Neural progenitor cell (in vitro differentiated cells): Measurements from ENCODE around the gene CHRNA4. TPM values are rescaled to one million over a fixed set of nuclear protein-coding genes. Genes with fewer than 3 reads are reported as not detected.
A peak's percentile ranks its signal among the peaks of the same experiment; 100 is the strongest.

ENCODE experiments used
- DNase-seq: peaks from one replicate; pipeline ENCODE4 v3.0.0-alpha.2; 2016; ENCODE audit warnings: low spot score
- H2AFZ ChIP-seq: fragments of 200-600 bp; sonication (generic); replicated peaks from 2 replicates; pipeline ENCODE4 v1.6.1; 2016; ENCODE audit warnings: antibody characterized with exemption
- H3F3A ChIP-seq: fragments of 200-600 bp; sonication (generic); 2 replicates; pipeline ENCODE4 v1.6.1; 2016; ENCODE audit warnings: antibody characterized with exemption, low read depth
- H3K27ac ChIP-seq: fragments of 200-600 bp; sonication (generic); 2 replicates; pipeline ENCODE4 v1.5.1; 2016; ENCODE audit warnings: mild to moderate bottlenecking
- H3K27me3 ChIP-seq: fragments of 200-600 bp; sonication (generic); 2 replicates; pipeline ENCODE4 v1.6.1; 2016; ENCODE audit warnings: mild to moderate bottlenecking, moderate library complexity
- H3K36me3 ChIP-seq: fragments of 200-600 bp; sonication (generic); 2 replicates; pipeline ENCODE4 v1.5.1; 2016
- H3K4me1 ChIP-seq: fragments of 200-600 bp; sonication (generic); 2 replicates; pipeline ENCODE4 v1.6.1; 2016; ENCODE audit warnings: mixed run types
- H3K4me2 ChIP-seq: fragments of 200-600 bp; sonication (generic); 2 replicates; pipeline ENCODE4 v1.6.1; 2016
- H3K4me3 ChIP-seq: fragments of 200-600 bp; sonication (generic); 2 replicates; pipeline ENCODE4 v1.5.1; 2016
- H3K79me2 ChIP-seq: fragments of 200-600 bp; sonication (generic); 2 replicates; pipeline ENCODE4 v1.6.1; 2016; ENCODE audit warnings: low read depth
- H3K9ac ChIP-seq: fragments of 200-600 bp; sonication (generic); 2 replicates; pipeline ENCODE4 v1.6.1; 2016
- H3K9me3 ChIP-seq: fragments of 200-600 bp; sonication (generic); 2 replicates; pipeline ENCODE4 v1.5.1; 2016; ENCODE audit warnings: low read depth
- H4K20me1 ChIP-seq: fragments of 200-600 bp; sonication (generic); 2 replicates; pipeline ENCODE4 v1.6.1; 2016; ENCODE audit warnings: low read depth
- H3K27ac Mint-ChIP-seq: 3 replicates; pipeline ENCODE4 v1.8.0; 2021; ENCODE audit warnings: mixed read lengths
- H3K27me3 Mint-ChIP-seq: 2 replicates; pipeline ENCODE4 v1.8.0; 2022; ENCODE audit warnings: low read depth, mild to moderate bottlenecking, inconsistent platforms, moderate library complexity, mixed read lengths; ENCODE audit not compliant: insufficient read depth
- H3K36me3 Mint-ChIP-seq: 3 replicates; pipeline ENCODE4 v1.8.0; 2021; ENCODE audit warnings: mixed read lengths
- H3K4me1 Mint-ChIP-seq: 3 replicates; pipeline ENCODE4 v1.8.0; 2021; ENCODE audit warnings: mixed read lengths
- H3K4me3 Mint-ChIP-seq: 3 replicates; pipeline ENCODE4 v1.8.0; 2021; ENCODE audit warnings: mild to moderate bottlenecking, moderate library complexity, mixed read lengths
- H3K9me3 Mint-ChIP-seq: 3 replicates; pipeline ENCODE4 v1.8.0; 2020; ENCODE audit warnings: mixed read lengths
- CTCF ChIP-seq: fragments of 200-600 bp; sonication (generic); IDR thresholded peaks from 2 replicates; pipeline ENCODE4 v1.5.1; 2017; ENCODE audit warnings: antibody characterized with exemption, mild to moderate bottlenecking
- EZH2 ChIP-seq: fragments of 200-600 bp; sonication (generic); IDR thresholded peaks from 2 replicates; pipeline ENCODE4 v1.6.1; 2017; ENCODE audit warnings: antibody characterized with exemption, mild to moderate bottlenecking, moderate library complexity
- EZH2phosphoT487 ChIP-seq: fragments of 200-600 bp; sonication (generic); IDR thresholded peaks from 2 replicates; pipeline ENCODE4 v1.6.1; 2017; ENCODE audit warnings: antibody characterized with exemption
- total RNA-seq: library from RNA; depleted of rRNA; stranded (reverse); fragments of >200 nt; gene quantifications from 2 replicates; pipeline ENCODE4 v1.2.3, GENCODE V29; 2015; ENCODE audit warnings: low replicate concordance

CHRNA4 gene
- total RNA-seq, 1 donor from 2014 or later: not detected

GRCh38 chr20:63371291-63371865, 10.2 kb upstream of the CHRNA4 start:
- H2AFZ ChIP-seq: no peak overlapping the region
- peaks cover 18% of the 10 kb centered on the region for H3K27me3 Mint-ChIP-seq

GRCh38 chr20:63370618-63371187, 9.6 kb upstream of the CHRNA4 start:
- no peak for TF ChIP-seq EZH2phosphoT487
- no peak for TF ChIP-seq CTCF
- no peak for TF ChIP-seq EZH2
- H3K27ac ChIP-seq: no peak overlapping the region

More at GRCh38 chr20:63371291-63371865, 10.2 kb upstream of the CHRNA4 start:
- no peak overlapping the region for H3K4me3 ChIP-seq
- no peak overlapping the region for H3K4me2 ChIP-seq
- Mint-ChIP-seq H3K27ac (peak overlapping the region; percentile 85), H3K9me3 (no peaks in the 10 kb centered on the region), H3K36me3 (no peaks in the 10 kb centered on the region), H3K4me1 (peaks cover 30% of the 10 kb centered on the region), H3K4me3 (no peak overlapping the region)
- no peaks in the 10 kb centered on the region for H3K36me3 ChIP-seq
- H3K4me1 ChIP-seq: peaks cover 12% of the 10 kb centered on the region
- no peak for TF ChIP-seq CTCF
- TF ChIP-seq EZH2phosphoT487: no peak
- TF ChIP-seq EZH2: no peak
- no peaks in the 10 kb centered on the region for H3K9me3 ChIP-seq
- H3K9ac ChIP-seq: no peak overlapping the region
- no peaks in the 10 kb centered on the region for H3K27me3 ChIP-seq
- H3F3A ChIP-seq: peaks cover 8% of the 10 kb centered on the region
- DNase-seq: no peak
- H3K79me2 ChIP-seq: no peaks in the 10 kb centered on the region
- no peak overlapping the region for H3K27ac ChIP-seq
- H4K20me1 ChIP-seq: peaks cover 15% of the 10 kb centered on the region

GRCh38 chr20:63369724-63370617, 8.8 kb upstream of the CHRNA4 start:
- Histone ChIP-seq H3K27me3 (no peaks in the 10 kb centered on the region), H3K4me1 (peaks cover 12% of the 10 kb centered on the region), H3K36me3 (no peaks in the 10 kb centered on the region), H3K9ac (no peak overlapping the region), H3K9me3 (no peaks in the 10 kb centered on the region), H3K4me3 (no peak overlapping the region), H2AFZ (no peak overlapping the region), H3K27ac (no peak overlapping the region), H3F3A (peaks cover 8% of the 10 kb centered on the region), H3K79me2 (no peaks in the 10 kb centered on the region), H4K20me1 (peaks cover 15% of the 10 kb centered on the region), H3K4me2 (no peak overlapping the region)
- peaks cover 30% of the 10 kb centered on the region for H3K4me1 Mint-ChIP-seq
- H3K36me3 Mint-ChIP-seq: no peaks in the 10 kb centered on the region
- TF ChIP-seq CTCF (peak; percentile 36), EZH2 (no peak)
- H3K27ac Mint-ChIP-seq: no peak overlapping the region
- no peak overlapping the region for H3K4me3 Mint-ChIP-seq
- no peaks in the 10 kb centered on the region for H3K9me3 Mint-ChIP-seq
- H3K27me3 Mint-ChIP-seq: peaks cover 20% of the 10 kb centered on the region
- DNase-seq: no peak

More at GRCh38 chr20:63370618-63371187, 9.6 kb upstream of the CHRNA4 start:
- peaks cover 27% of the 10 kb centered on the region for H3K4me1 Mint-ChIP-seq
- Histone ChIP-seq H3F3A (peaks cover 8% of the 10 kb centered on the region), H3K27me3 (no peaks in the 10 kb centered on the region), H3K79me2 (no peaks in the 10 kb centered on the region), H4K20me1 (peaks cover 15% of the 10 kb centered on the region), H3K9ac (no peak overlapping the region), H3K4me3 (no peak overlapping the region), H3K9me3 (no peaks in the 10 kb centered on the region), H3K4me2 (no peak overlapping the region), H2AFZ (no peak overlapping the region), H3K4me1 (peaks cover 12% of the 10 kb centered on the region), H3K36me3 (no peaks in the 10 kb centered on the region)
- H3K36me3 Mint-ChIP-seq: no peaks in the 10 kb centered on the region
- DNase-seq: no peak
- H3K27me3 Mint-ChIP-seq: peaks cover 15% of the 10 kb centered on the region
- peak overlapping the region; percentile 29 for H3K27ac Mint-ChIP-seq
- no peaks in the 10 kb centered on the region for H3K9me3 Mint-ChIP-seq
- H3K4me3 Mint-ChIP-seq: no peak overlapping the region
